ENCODE results near the gene DCUN1D2.

DNA sequence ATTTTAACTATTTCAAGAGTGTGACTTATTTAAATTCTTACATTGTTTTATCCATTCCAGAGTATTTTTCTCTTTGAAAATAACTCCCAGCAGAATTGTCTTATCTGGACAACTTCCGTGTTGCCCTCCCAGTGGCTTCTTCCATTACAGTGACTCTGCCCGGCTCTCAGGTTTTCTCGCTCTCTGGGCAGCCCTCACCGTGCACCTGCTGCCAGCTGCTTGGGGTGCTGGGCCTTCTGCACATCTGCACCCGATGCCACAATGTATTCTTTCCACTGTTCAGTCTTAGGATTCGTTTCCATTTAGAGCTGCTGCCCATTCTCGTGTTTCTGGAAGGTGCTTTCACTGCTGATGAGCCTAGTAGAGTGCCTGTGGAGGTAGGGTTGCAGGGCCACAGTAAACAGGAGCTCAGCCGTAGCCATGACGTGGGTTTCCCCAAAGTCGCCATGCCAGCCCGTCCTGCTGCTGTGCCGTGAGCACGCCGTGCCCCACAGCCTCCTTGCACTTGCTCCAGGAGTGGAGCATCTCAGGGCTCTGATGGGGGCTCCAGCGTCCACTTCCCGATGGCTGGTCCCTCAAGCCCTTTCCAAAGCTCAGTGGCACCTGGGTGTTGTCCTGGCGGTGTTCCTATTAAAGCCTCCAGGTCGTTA, 46.1 kb upstream of the DCUN1D2 start:
- TF ChIP-seq POLR2AphosphoS5 (IDR thresholded peaks at IDR 0.05) (no peak), POLR2A (IDR thresholded peaks at IDR 0.05; ENCODE audit: low read depth) (no peak), CTCF (IDR thresholded peaks at IDR 0.05) (no peak)

Measured in esophagus muscularis mucosa (tissue), 3 donors.